Neuronal stem cell (in vitro differentiated cells): ENCODE measurements around the gene NTRK1.

Experiments
- DNase-seq: peaks from one replicate; pipeline ENCODE4 v3.0.0-alpha.2; 2013; ENCODE audit warnings: low spot score
- H2AFZ ChIP-seq: one replicate; pipeline ENCODE4 v1.6.1; 2013; ENCODE audit warnings: mild to moderate bottlenecking, low read length, inconsistent platforms
- H2AK5ac ChIP-seq: 2 replicates; pipeline ENCODE4 v1.6.1; 2013; ENCODE audit warnings: low read depth, mild to moderate bottlenecking, inconsistent platforms, low read length, moderate library complexity, mixed read lengths
- H2BK120ac ChIP-seq: 2 replicates; pipeline ENCODE4 v1.6.1; 2013; ENCODE audit warnings: low read depth, mild to moderate bottlenecking, inconsistent platforms, low read length, moderate library complexity, mixed read lengths
- H2BK12ac ChIP-seq: one replicate; pipeline ENCODE4 v1.6.1; 2013; ENCODE audit warnings: low read length, inconsistent platforms
- H2BK15ac ChIP-seq: 2 replicates; pipeline ENCODE4 v1.6.1; 2013; ENCODE audit warnings: mild to moderate bottlenecking, low read length, inconsistent platforms, mixed read lengths
- H2BK5ac ChIP-seq: one replicate; pipeline ENCODE4 v1.6.1; 2013; ENCODE audit warnings: inconsistent platforms, mild to moderate bottlenecking, low read length, moderate library complexity
- H3K14ac ChIP-seq: one replicate; pipeline ENCODE4 v1.6.1; 2013; ENCODE audit warnings: low read length, inconsistent platforms
- H3K18ac ChIP-seq: 2 replicates; pipeline ENCODE4 v1.6.1; 2013; ENCODE audit warnings: low read length, inconsistent platforms
- H3K23ac ChIP-seq: 2 replicates; pipeline ENCODE4 v1.6.1; 2013; ENCODE audit warnings: low read depth, mild to moderate bottlenecking, mixed read lengths, low read length, inconsistent platforms; ENCODE audit not compliant: poor library complexity
- H3K27ac ChIP-seq: replicated peaks from 3 replicates; pipeline ENCODE4 v1.5.1; 2013; ENCODE audit warnings: low read length, inconsistent platforms
- H3K27me3 ChIP-seq, 3 experiments: 2 replicates each; pipeline ENCODE4 v1.6.1; 2013; ENCODE audit warnings: low read length in 3 of 3, mild to moderate bottlenecking in 2 of 3, inconsistent platforms in 1 of 3, low read depth in 1 of 3, mixed read lengths in 1 of 3, moderate library complexity in 1 of 3; ENCODE audit not compliant: control insufficient read depth in 3 of 3, insufficient read depth in 3 of 3
- H3K36me3 ChIP-seq, 2 donors: replicated peaks in 1 of 2; 2 replicates each; pipeline ENCODE4 v1.6.1; 2013; ENCODE audit warnings: low read length in 2 of 2; ENCODE audit not compliant: control insufficient read depth in 2 of 2, insufficient read depth in 2 of 2
- H3K4ac ChIP-seq: 2 replicates; pipeline ENCODE4 v1.6.1; 2013; ENCODE audit warnings: inconsistent platforms, mild to moderate bottlenecking, low read length, moderate library complexity
- H3K4me1 ChIP-seq, 2 donors: 1 replicate in 1 of 2; 2 replicates in 1 of 2; pipeline ENCODE4 v1.6.1; 2013; ENCODE audit warnings: low read length in 2 of 2, low read depth in 1 of 2; ENCODE audit not compliant: control insufficient read depth in 2 of 2, insufficient read depth in 1 of 2
- H3K4me2 ChIP-seq: one replicate; pipeline ENCODE4 v1.6.1; 2013; ENCODE audit warnings: mild to moderate bottlenecking, low read length, inconsistent platforms; ENCODE audit not compliant: insufficient read depth, poor library complexity, severe bottlenecking
- H3K4me3 ChIP-seq, 2 donors: 2 replicates each; pipeline ENCODE4 v1.5.1; 2013; ENCODE audit warnings: low read length in 2 of 2, mild to moderate bottlenecking in 2 of 2, inconsistent platforms in 1 of 2, moderate library complexity in 1 of 2
- H3K79me1 ChIP-seq: one replicate; pipeline ENCODE4 v1.6.1; 2013; ENCODE audit warnings: low read depth, mild to moderate bottlenecking, inconsistent platforms, low read length, moderate library complexity
- H3K9ac ChIP-seq: one replicate; pipeline ENCODE4 v1.6.1; 2013; ENCODE audit warnings: mild to moderate bottlenecking, low read depth, low read length, inconsistent platforms; ENCODE audit not compliant: poor library complexity
- H3K9me3 ChIP-seq, 2 donors: replicated peaks in 1 of 2; 2 replicates each; pipeline versions ENCODE3 to v1.6.1; 2013; ENCODE audit warnings: low read length in 2 of 2, mild to moderate bottlenecking in 2 of 2, inconsistent platforms in 1 of 2, low read depth in 1 of 2, mixed read lengths in 1 of 2, moderate library complexity in 1 of 2; ENCODE audit not compliant: control insufficient read depth in 2 of 2, insufficient read depth in 1 of 2
- H4K8ac ChIP-seq: one replicate; pipeline ENCODE4 v1.6.1; 2013; ENCODE audit warnings: low read depth, mild to moderate bottlenecking, inconsistent platforms, low read length, moderate library complexity
- H4K91ac ChIP-seq: one replicate; pipeline ENCODE4 v1.6.1; 2013; ENCODE audit warnings: low read length, low read depth, mild to moderate bottlenecking, inconsistent platforms; ENCODE audit not compliant: poor library complexity
- WGBS, 2 donors: extraction: QIAGEN DNeasy Blood & Tissue Kit; methylation state at CpG; one replicate each; pipeline ENCODE4 v1.1.7; 2013; ENCODE audit warnings: missing lambda C conversion rate in 2 of 2, mixed read lengths in 1 of 2; ENCODE audit not compliant: insufficient read length in 2 of 2, insufficient replicate concordance in 1 of 2; ENCODE audit errors: extremely low coverage in 2 of 2; 5-methylcytosine and 5-hydroxymethylcytosine counted together

The NTRK1 gene

GRCh38 chr1:156859523-156860112 is 1.0 kb upstream of the NTRK1 start:
- Histone ChIP-seq H3K27ac (no peak overlapping the region), H3K4me1 (peaks cover 9 to 20% of the 10 kb centered on the region in 2 donors), H2BK12ac (no peak overlapping the region), H4K8ac (no peak overlapping the region), H3K18ac (peak overlapping the region; percentile 89), H2BK120ac (no peak overlapping the region), H3K9ac (peak overlapping the region; percentile 76), H3K36me3 (no peaks in the 10 kb centered on the region), H3K27me3 (peaks cover 11 to 90% (median 74%) of the 10 kb centered on the region in 3 experiments), H2AK5ac (no peak overlapping the region), H2BK15ac (peak overlapping the region; percentile 79), H3K79me1 (no peaks in the 10 kb centered on the region), H2BK5ac (no peak overlapping the region), H3K4ac (no peak overlapping the region), H3K23ac (peak overlapping the region; percentile 74), H3K14ac (no peak overlapping the region), H4K91ac (no peak overlapping the region), H3K9me3 (no peaks in the 10 kb centered on the region), H3K4me2 (peak overlapping the region; percentile 88), H2AFZ (peak overlapping the region; percentile 90), H3K4me3 (peak overlapping the region; percentile 21 to 69)
- DNase-seq: no peak
- WGBS, 2 donors: no CpG with 5 or more reads among the region's 33 CpGs

DNA sequence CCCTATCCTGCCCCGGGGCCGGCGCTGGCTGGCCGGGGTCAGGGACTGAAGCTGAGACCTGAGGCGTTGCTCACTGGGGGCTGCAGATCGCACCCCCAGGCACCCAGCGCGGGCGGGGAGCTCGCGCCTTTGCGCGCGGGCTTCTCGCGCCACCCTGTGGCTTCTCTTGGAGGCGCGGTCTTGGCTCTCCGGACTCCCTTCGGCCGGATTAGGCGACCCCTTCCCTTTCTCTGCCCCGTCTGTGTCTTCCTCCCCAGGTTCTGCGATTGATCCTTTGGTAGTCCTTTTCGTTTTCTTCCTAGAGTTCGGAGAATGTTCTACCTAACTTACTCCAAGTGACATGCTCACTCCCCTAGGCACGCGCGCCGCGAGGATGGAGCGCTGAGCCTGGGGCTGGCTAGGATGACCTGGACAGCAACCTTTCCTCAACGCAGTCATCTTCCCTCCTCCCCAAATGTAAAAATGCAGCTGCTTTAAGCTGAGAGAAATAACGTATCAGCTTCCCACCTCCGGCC is 495 bp upstream of the NTRK1 start:
- Histone ChIP-seq H3K79me1 (no peaks in the 10 kb centered on the region), H3K14ac (no peak overlapping the region), H4K91ac (no peak overlapping the region), H3K9me3 (no peaks in the 10 kb centered on the region), H2AFZ (peak overlapping the region; percentile 90), H3K27ac (no peak overlapping the region), H3K36me3 (no peaks in the 10 kb centered on the region), H2BK5ac (no peak overlapping the region), H3K4ac (no peak overlapping the region), H3K4me1 (peaks cover 11 to 20% of the 10 kb centered on the region in 2 donors), H3K4me3 (peak overlapping the region; percentile 1 to 72), H3K4me2 (peak overlapping the region; percentile 88), H2BK120ac (no peak overlapping the region), H4K8ac (no peak overlapping the region), H2BK12ac (no peak overlapping the region), H3K9ac (no peak overlapping the region), H2BK15ac (no peak overlapping the region), H3K18ac (peak overlapping the region; percentile 1), H3K27me3 (peaks cover 11 to 90% (median 78%) of the 10 kb centered on the region in 3 experiments), H3K23ac (no peak overlapping the region), H2AK5ac (no peak overlapping the region)
- WGBS, 2 donors: no CpG with 5 or more reads among the region's 35 CpGs
- no peak for DNase-seq

DNA sequence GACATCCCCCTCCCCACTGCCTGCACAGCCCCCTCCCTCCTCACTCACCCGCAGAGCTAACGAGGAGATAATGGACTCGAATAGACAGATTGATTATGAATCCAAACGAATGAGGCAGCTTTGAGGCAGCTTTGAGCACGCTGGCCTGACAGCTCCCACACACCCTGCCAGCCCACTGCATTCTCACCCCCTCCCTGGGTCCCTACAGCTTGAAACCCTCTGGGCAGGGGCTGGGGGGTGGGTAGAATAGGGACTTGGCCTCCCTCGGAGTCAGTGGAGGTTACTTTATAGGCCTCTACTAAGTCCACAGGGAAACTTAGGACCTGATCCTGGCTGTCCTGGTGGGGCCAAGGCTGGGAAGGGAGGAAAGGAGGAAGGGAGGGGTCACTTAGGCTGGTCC is 1.9 kb downstream of the NTRK1 start:
- Histone ChIP-seq H2BK120ac (no peak overlapping the region), H3K27me3 (peaks cover 11 to 90% (median 67%) of the 10 kb centered on the region in 3 experiments), H3K4me1 (peaks cover 27 to 33% of the 10 kb centered on the region in 2 donors), H3K4ac (no peak overlapping the region), H3K18ac (no peak overlapping the region), H3K14ac (no peak overlapping the region), H3K9ac (no peak overlapping the region), H3K4me2 (no peak overlapping the region), H2AFZ (no peak overlapping the region), H2BK12ac (no peak overlapping the region), H2BK5ac (no peak overlapping the region), H2BK15ac (no peak overlapping the region), H3K36me3 (no peaks in the 10 kb centered on the region), H3K79me1 (no peaks in the 10 kb centered on the region), H3K23ac (no peak overlapping the region), H3K27ac (no peak overlapping the region), H4K8ac (no peak overlapping the region), H3K4me3 (no peak overlapping the region), H3K9me3 (no peaks in the 10 kb centered on the region), H4K91ac (no peak overlapping the region), H2AK5ac (no peak overlapping the region)
- WGBS, 2 donors: no CpG with 5 or more reads among the region's 6 CpGs
- DNase-seq: no peak

DNA sequence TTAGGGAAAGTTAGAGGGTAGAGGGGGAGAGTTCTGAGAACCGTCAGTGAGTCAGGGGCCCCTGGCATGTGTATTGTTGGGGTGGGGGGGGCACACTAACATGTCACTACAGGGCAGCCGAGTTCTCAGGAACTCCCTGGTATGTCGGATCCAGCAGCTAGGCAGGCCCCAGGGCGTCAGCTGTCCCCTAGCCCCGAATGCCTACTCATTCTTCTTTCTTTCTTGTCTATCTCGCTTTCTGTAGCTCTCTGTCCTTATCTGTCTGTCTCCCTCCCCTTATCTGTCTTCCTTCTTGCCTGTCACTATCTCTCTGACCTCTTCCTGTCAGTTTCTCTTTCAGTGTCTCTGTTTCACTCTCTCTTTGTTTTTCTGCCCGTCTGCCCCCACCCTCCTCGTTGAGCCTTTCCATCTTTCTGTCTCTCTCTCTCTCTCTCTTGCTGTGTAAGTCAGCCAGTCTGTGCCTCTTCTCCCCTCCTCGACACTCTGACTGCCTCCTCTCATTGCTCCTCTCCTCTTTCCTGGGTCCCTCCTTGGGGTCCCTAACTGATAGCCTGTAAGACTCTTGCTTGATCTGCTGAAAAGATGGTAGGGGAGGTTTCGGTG is 2.4 kb downstream of the NTRK1 start:
- Histone ChIP-seq H2BK5ac (no peak overlapping the region), H2AK5ac (no peak overlapping the region), H3K79me1 (no peaks in the 10 kb centered on the region), H3K9me3 (no peaks in the 10 kb centered on the region), H3K14ac (no peak overlapping the region), H3K4me3 (no peak overlapping the region), H3K4ac (no peak overlapping the region), H4K91ac (no peak overlapping the region), H2BK15ac (no peak overlapping the region), H3K36me3 (no peaks in the 10 kb centered on the region), H3K4me2 (no peak overlapping the region), H3K9ac (no peak overlapping the region), H3K23ac (peak overlapping the region; percentile 35), H2BK12ac (no peak overlapping the region), H3K27me3 (peaks cover 11 to 88% (median 62%) of the 10 kb centered on the region in 3 experiments), H4K8ac (no peak overlapping the region), H2AFZ (no peak overlapping the region), H3K4me1 (peaks cover 27 to 33% of the 10 kb centered on the region in 2 donors), H3K18ac (no peak overlapping the region), H2BK120ac (no peak overlapping the region), H3K27ac (no peak overlapping the region)
- DNase-seq: no peak
- no CpG with 5 or more reads among the region's 10 CpGs for WGBS, 2 donors
